ENCODE results near the gene TRIM61.
"Not testable (repeated sequence)": the region's sequence is repeated elsewhere in the genome, so short reads cannot be mapped to it uniquely, and the experiment has no call there.

The TRIM61 gene

DNA sequence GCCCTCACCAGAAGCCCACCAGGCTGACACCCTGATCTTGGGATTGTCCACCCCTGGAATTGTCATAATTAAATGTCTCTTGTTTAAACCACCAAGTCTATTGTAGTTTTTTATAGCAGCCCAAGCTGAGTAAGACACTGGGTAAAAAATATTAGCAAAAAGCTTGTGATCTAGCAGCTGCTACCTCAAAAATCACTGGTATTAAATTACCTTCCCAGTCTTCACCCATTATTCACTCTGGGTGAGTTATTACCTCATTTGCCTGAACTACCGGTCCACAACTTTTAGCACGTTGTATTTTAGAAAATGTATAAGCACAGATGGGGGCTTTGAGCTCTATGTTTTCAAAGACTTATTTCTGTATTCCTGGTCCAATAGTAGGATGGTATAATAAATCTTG lies 12.0 kb upstream of the TRIM61 start:
- TF ChIP-seq, protein P1, sequence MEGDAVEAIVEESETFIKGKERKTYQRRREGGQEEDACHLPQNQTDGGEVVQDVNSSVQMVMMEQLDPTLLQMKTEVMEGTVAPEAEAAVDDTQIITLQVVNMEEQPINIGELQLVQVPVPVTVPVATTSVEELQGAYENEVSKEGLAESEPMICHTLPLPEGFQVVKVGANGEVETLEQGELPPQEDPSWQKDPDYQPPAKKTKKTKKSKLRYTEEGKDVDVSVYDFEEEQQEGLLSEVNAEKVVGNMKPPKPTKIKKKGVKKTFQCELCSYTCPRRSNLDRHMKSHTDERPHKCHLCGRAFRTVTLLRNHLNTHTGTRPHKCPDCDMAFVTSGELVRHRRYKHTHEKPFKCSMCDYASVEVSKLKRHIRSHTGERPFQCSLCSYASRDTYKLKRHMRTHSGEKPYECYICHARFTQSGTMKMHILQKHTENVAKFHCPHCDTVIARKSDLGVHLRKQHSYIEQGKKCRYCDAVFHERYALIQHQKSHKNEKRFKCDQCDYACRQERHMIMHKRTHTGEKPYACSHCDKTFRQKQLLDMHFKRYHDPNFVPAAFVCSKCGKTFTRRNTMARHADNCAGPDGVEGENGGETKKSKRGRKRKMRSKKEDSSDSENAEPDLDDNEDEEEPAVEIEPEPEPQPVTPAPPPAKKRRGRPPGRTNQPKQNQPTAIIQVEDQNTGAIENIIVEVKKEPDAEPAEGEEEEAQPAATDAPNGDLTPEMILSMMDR (IDR thresholded peaks at IDR 0.05; ENCODE audit: borderline replicate concordance, insufficient read depth, low read depth, low read length): no peak
- no peak overlapping the region for H3K4me3 ChIP-seq (ENCODE audit: low read depth, low read length)

GRCh38 chr4:164971929-164972328 lies 5.5 kb downstream of the TRIM61 start:
- H3K4me3 ChIP-seq (ENCODE audit: low read depth, low read length): not testable (repeated sequence)

GRCh38 chr4:164959896-164960295 lies 17.6 kb downstream of the TRIM61 start:
- H3K4me3 ChIP-seq (ENCODE audit: low read depth, low read length): no peak overlapping the region
- TF ChIP-seq, protein P1 (IDR thresholded peaks at IDR 0.05; ENCODE audit: borderline replicate concordance, insufficient read depth, low read depth, low read length): no peak

GRCh38 chr4:164959421-164959820 lies 18.0 kb downstream of the TRIM61 start:
- H3K4me3 ChIP-seq (ENCODE audit: low read depth, low read length): not testable (repeated sequence)

- TF ChIP-seq, protein P1 (IDR thresholded peaks at IDR 0.05; ENCODE audit: borderline replicate concordance, insufficient read depth, low read depth, low read length): no peak
- H3K4me3 ChIP-seq (ENCODE audit: low read depth, low read length): peak overlapping the region; percentile 56
These were observed 20.5 kb downstream of the TRIM61 start for GRCh38 chr4:164956766-164957643.

- no peak overlapping the region for H3K4me3 ChIP-seq (ENCODE audit: low read depth, low read length)
- TF ChIP-seq, protein P1 (IDR thresholded peaks at IDR 0.05; ENCODE audit: borderline replicate concordance, insufficient read depth, low read depth, low read length): no peak
These were observed 22.2 kb downstream of the TRIM61 start for GRCh38 chr4:164955107-164955805.

DNA sequence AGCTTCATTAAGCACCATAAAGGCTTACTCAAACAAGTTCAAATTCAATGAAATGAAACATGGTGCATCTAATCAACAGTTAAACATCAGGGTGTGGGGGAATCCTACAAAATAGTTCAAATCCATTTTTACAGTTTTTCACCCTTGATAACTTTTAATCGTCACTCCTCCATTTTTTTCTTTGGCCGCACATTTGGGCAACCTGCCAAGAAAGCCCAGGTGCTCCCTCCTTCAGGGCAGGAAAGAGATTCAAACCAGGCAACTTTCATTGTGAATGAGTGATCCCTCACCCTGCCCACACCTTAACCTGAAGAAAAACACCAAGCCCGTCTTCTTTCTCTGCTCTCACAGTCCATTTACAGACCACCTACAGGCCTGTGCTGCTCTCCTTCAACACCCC lies 24.9 kb downstream of the TRIM61 start:
- TF ChIP-seq, protein P1 (IDR thresholded peaks at IDR 0.05; ENCODE audit: borderline replicate concordance, insufficient read depth, low read depth, low read length): no peak
- no peak overlapping the region for H3K4me3 ChIP-seq (ENCODE audit: low read depth, low read length)
